Gastrocnemius medialis (tissue), 4 donors: ENCODE measurements around the gene ANGPTL7.

Experiments used
- CTCF ChIP-seq, 5 experiments: fragments of 450-650 bp in 3 of 5; fragments of 200-600 bp in 2 of 5; sonication (generic) in 2 of 5; IDR thresholded peaks in 4 of 5; conservative IDR thresholded peaks in 1 of 5; 1 replicate in 4 of 5; 2 replicates in 1 of 5; pipeline ENCODE4 v1.5.1; 2016 to 2019; ENCODE audit warnings: antibody characterized with exemption in 5 of 5, mild to moderate bottlenecking in 3 of 5, moderate library complexity in 3 of 5
- POLR2A ChIP-seq, 2 donors: fragments of 450-650 bp; IDR thresholded peaks; one replicate each; pipeline ENCODE4 v1.6.1; 2017; ENCODE audit warnings: antibody characterized with exemption in 2 of 2, mild to moderate bottlenecking in 2 of 2, moderate library complexity in 2 of 2

GRCh38 chr1:11180342-11180744 lies 8.8 kb upstream of the ANGPTL7 start:
- TF ChIP-seq CTCF (IDR thresholded peaks at IDR 0.05 in 4 of 5, conservative IDR thresholded peaks at IDR 0.05 in 1 of 5) (no peak), POLR2A (IDR thresholded peaks at IDR 0.05) (no peak)
